GM18861 (cell line): ENCODE results near the gene CTNND2.

Experiments used
- ATAC-seq: cut with Tn5 transposase; IDR thresholded peaks from one replicate; pipeline ENCODE4 v1.9.1; 2021; ENCODE audit not compliant: unreplicated experiment

The CTNND2 gene

DNA sequence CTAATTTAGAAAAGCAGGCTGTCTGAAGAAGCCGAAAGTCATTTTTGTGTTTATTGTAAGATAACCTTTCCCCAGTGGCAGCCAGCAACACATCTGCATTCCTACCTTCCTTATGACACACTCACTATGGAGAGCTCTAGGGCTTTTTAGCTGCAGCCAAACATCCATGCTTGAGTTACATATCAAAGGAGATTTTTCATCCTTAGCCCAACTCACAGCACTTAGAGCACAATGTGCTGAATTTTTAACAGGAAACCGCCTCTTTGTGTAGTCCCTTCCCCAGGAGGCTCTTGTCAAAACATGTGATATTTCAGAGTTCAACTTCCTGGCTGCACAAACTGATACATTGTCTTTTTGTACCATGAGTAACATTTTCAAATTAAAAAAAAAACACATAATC is 379.2 kb downstream of the CTNND2 start:
- ATAC-seq: no peak

DNA sequence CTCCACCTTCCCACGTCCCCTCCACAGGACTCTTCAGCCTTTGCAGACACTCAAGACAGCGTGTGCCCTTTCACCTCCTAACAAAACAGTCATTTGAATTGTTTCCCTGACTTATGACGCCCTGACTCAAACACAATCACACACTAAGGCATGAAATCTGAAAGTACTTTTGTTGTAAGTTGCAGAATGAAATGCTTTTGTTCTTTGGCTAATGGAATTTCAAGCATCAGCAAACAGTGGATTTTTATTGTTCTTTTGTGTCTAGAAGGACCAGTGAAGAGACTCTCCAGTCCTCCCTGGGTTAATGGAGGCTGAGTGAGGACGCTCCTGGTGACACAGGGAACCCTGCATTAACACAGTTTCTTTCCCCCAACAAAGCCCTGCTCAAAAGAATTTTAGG is 380.1 kb downstream of the CTNND2 start:
- no peak for ATAC-seq

- no peak for ATAC-seq
Measured at GRCh38 chr5:11522796-11523195, 381.4 kb downstream of the CTNND2 start.

DNA sequence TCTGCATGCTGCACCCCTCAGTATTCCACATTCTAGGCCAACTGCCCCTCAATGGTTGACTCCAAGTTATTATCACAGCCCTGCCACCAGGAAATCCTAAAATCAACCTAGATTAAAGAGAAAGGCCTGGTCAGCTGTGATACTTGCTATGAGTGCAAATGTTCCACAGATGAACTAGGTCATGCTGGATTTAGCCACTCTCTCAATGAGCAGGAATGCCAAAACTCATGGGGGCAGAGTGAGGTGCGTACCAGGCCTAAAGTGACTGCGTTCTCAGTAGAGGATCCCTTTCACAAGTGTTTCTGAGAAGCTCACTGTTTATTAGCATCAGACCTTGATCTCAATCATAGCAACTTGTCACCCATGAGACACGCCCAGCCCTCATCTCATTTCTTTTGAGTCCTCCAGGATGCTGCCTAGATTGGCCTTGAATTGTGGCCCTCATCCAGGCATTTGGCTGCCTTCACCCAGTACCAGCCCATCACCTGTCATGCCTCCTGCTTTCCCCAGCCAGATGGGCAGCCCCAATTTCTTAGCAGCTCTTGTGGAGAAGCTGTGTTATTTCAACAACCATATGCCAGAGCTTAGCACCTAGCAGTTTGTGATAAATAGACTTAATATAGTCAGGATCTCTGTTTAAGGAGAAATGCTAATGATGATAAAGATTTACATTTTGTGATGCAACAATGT is 383.9 kb downstream of the CTNND2 start:
- no peak for ATAC-seq

GRCh38 chr5:11519236-11519635 is 385.0 kb downstream of the CTNND2 start:
- ATAC-seq: no peak

- no peak for ATAC-seq
Measured at GRCh38 chr5:11518676-11519075, 385.6 kb downstream of the CTNND2 start.

- no peak for ATAC-seq
Measured at GRCh38 chr5:11514705-11515432, 389.4 kb downstream of the CTNND2 start.

DNA sequence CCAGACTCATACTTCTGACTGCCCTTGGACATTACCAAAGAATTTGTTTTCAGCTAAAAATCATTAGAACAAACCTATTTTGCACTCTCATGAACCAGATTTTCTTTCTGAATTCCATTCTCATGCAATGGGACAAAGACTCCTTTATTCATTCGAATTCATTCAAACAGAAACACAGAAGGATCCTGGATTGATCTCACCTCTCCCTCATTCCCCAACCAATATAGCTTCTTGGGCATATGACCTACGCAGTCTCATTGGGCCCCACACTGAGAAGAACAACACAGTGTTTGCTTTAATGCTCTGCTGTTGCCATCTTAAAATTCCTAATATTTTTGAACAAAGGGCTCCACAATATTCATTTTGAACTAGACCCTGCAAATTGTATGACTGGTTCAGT is 392.4 kb downstream of the CTNND2 start:
- no peak for ATAC-seq

DNA sequence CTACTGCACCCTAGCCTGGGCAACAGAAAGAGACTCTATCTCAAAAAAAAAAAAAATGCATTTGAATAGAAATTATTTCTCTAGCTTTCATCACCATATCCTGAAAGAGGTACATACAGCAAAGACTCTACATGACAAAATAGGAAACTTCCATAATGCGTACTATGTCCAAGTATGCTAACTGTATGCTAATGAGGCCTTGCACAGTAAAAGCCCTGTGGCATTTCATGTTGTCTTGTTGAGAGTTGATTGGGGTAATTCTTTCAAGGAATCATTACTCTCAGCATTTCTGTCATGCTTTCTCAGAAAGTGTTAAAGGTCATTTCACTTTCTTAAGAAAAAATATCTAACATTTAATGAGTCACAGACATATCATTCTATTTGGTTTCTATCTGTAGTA is 393.4 kb downstream of the CTNND2 start:
- no peak for ATAC-seq

DNA sequence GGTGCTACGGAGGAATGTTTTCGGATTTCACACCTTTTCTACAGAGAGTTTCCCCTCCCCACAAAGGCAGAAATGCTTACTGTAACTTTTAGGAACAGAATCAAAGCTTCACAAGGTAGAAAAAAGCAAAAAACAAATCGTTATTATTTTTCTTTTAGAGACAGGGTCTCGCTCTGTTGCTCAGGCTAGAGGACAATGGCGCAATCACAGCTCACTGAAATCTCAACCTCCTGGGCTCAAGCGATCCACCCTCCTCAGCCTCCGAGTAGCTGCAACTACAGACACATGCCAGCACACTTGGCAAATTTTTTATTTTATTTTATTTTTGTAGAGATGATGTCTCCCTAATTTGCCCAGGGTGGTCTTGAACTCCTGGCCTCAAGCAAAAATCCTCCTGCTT is 394.5 kb downstream of the CTNND2 start:
- ATAC-seq: no peak

DNA sequence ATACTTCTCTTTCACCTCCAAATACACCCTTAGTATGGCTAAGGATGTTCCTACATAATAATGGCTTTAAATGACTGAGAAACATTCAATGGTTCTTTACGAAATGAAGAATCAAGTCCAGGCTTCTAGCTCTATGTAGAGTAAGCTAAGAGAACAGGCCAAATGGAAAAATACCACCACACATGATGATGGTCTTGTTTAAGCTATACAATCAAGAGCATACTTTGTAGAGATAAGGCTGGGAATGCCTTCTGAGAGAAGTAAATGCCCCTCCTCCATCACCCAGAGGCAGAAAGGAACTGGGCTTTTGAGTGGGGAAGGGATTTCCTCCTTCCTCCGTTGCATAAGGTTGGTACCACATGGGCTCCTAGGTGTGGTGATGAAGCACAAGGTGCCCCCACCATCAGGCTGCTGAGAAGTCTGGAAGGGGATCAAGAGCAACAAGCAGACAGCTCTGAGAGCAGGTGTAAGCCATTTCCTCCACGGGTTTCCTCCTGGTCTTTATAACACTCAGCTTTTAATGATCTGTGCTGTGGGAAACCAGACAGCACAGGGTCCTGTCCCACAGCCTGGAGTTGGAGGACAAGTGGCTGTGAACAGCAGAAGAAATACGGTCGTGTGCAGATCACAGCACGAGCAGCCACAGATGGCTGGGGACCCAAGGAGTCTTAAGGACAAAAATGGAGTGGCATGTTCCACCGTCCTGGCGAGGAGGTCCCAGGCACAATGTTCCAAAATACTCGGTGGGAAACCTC is 396.9 kb downstream of the CTNND2 start:
- no peak for ATAC-seq

DNA sequence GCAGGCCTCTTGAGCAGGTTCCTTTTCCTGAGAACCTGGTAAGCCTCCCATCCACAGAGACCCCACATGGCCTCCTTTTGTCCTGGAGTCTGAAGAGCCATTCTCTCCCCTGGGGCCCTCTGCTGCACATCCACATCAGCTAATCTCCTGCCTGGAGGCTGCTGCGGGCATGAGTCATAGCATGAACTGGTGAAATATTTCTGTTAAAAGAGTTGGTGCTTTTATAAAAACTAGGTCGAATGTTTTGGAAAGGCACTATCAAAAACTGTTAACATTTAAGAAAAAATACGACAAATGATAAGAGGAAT is 399.4 kb downstream of the CTNND2 start:
- no peak for ATAC-seq

DNA sequence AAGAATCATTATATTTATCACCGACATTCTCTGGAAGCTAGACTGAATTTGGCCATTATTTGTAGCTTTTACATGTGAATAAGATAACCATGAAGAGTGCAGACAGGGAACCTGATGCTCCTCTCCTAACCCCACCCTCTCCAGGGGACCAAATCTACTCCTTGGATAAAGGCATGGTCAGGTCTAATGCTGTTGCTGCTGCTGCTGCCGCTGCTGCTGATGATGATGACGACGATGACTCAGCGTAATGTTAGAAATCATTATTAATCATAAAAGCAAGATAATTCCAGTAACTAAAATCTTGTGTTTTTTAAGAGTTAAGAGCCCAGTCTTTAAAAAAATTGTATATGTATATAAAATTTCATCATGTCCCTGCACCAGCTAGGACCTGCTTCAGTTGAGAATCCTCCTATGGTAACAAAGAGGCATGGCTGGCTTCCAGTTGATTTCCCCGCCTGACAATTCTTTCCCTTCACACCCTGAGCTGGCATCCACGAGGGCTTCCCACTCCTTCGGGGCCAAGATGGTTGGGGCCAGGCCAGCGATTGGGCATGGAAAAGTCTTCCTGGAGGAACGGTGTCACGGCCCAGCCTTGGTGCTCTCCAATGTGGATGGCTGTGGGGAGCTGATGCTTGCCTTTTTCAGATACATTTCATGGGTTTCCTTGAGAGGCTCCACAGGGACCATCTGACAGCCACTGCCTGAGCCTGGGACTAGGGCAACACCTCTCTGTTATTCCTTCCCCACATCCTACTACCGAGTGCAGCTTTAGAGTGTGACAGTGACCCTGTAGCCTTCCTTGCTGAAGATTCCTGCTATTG is 400.0 kb downstream of the CTNND2 start:
- ATAC-seq: no peak

- ATAC-seq: no peak
Measured at GRCh38 chr5:11502783-11503182, 401.5 kb downstream of the CTNND2 start.

- no peak for ATAC-seq
Measured at GRCh38 chr5:11497651-11498050, 406.6 kb downstream of the CTNND2 start.

GRCh38 chr5:11496137-11496719 is 408.0 kb downstream of the CTNND2 start:
- ATAC-seq: no peak

DNA sequence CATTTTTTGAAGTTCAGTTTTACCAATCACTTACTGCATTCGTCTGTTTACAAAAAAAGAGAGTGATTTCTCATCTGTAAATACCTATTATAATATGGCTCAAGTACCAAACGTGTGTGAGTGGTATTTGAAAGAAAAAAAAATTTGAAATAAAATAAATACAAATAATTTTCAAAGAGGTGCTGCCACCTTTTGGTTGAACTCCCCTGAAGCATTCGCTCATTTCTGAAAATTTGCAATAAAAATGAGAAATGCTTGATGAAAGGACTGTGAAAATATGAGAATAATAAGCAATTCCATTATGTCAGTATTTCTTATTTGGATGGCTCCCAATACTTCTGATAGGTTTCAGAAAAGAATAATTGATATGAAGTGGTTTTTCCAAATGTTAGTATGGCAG is 409.9 kb downstream of the CTNND2 start:
- no peak for ATAC-seq

DNA sequence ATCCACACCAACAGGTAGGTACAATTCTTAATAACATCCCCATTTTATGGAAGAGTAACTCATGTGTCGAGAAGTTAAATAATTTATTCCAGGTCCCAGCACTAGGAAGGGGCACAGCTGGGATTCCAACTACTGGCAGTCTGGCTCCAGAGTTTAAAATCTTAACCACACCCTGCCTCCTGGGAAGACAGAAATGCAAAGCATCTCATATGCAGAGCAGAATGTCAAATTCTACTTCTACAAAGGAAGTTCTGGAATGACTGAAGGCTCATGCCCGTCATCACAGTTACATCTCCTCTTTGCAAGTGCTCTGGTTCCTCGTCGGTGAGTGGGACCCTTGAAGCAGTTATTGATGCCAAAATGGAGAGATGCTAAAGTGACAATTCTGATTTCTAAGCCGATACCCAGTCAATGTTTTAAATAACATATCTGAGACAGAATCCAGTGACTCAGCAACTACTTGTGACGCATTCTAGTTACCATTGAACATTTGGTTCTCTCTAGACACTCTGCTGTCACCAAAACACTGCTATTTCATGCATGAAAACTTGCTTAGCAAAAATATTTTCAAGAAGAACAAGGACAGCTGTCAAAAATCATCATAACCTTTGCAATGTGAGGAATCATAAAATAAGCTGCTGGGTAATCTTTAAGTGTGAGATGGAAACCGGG is 412.7 kb downstream of the CTNND2 start:
- no peak for ATAC-seq

DNA sequence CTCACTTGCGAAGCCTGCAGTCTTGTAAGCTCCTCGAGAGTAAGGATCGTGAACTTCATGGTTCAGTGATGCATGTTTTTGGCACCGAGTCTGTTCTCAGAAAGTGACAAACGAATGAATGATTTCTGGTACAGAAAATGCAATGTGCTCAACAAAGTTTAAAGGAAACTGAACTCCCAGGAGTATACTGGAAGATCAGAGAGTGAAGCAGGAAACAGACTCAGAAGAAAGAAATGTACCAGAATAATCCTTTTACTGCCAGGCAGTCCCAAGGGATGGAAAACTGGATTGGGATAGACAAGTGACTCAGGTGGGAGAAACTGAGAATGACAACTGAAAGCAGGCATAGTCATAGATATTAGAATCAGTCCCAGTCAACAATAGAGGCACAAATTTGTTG is 420.6 kb downstream of the CTNND2 start:
- ATAC-seq: no peak

GRCh38 chr5:11482011-11482410 is 422.2 kb downstream of the CTNND2 start:
- no peak for ATAC-seq
